ENCODE data around the gene OPTC.

DNA sequence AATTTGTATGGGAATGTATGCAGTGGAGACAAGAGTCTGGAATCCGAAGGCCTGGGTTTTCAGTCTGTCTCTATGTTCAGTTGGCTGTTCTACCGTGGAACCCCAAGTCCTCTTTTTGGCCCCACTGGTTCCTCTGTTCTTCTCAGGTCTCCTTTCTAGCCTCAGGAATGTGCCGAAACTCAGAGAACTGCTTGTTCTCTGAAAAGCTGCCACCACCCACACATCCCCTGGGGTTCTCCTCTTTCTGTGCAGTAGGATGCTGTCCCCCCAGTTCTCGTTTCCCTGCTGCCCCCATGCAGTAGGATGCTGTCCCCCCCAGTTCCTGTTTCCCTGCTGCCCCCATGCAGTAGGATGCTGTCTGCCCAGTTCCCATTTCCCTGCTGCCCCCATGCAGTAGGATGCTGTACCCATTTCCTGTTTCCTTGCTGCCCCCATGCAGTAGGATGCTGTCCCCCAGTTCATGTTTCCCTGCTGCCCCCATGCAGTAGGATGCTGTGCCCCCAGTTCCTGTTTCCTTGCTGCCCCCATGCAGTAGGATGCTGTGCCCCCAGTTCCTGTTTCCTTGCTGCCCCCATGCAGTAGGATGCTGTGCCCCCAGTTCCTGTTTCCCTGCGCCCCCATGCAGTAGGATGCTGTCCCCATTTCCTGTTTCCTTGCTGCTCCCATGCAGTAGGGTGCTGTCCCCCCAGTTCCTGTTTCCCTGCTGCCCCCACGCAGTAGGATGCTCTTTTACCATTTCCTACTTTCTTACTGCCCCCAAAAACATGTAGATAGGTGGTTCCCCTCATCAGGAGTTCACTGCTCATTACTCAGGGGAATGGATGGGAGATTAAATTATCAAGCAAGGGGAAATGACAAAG is 35.3 kb downstream of the OPTC start:
- TF ChIP-seq, protein P1, sequence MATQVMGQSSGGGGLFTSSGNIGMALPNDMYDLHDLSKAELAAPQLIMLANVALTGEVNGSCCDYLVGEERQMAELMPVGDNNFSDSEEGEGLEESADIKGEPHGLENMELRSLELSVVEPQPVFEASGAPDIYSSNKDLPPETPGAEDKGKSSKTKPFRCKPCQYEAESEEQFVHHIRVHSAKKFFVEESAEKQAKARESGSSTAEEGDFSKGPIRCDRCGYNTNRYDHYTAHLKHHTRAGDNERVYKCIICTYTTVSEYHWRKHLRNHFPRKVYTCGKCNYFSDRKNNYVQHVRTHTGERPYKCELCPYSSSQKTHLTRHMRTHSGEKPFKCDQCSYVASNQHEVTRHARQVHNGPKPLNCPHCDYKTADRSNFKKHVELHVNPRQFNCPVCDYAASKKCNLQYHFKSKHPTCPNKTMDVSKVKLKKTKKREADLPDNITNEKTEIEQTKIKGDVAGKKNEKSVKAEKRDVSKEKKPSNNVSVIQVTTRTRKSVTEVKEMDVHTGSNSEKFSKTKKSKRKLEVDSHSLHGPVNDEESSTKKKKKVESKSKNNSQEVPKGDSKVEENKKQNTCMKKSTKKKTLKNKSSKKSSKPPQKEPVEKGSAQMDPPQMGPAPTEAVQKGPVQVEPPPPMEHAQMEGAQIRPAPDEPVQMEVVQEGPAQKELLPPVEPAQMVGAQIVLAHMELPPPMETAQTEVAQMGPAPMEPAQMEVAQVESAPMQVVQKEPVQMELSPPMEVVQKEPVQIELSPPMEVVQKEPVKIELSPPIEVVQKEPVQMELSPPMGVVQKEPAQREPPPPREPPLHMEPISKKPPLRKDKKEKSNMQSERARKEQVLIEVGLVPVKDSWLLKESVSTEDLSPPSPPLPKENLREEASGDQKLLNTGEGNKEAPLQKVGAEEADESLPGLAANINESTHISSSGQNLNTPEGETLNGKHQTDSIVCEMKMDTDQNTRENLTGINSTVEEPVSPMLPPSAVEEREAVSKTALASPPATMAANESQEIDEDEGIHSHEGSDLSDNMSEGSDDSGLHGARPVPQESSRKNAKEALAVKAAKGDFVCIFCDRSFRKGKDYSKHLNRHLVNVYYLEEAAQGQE (IDR thresholded peaks at IDR 0.05; ENCODE audit: low read depth), result no peak
- TF ChIP-seq RAD21 (IDR thresholded peaks at IDR 0.05; ENCODE audit: low read depth), result no peak
- TF ChIP-seq EGR1 (IDR thresholded peaks at IDR 0.05), result no peak
- no peak for TF ChIP-seq TEAD4 (IDR thresholded peaks at IDR 0.05)
